Gastroesophageal sphincter (tissue), 4 donors: ENCODE measurements around the gene ARID1B. TPM values are rescaled to one million over a fixed set of nuclear protein-coding genes. Genes with fewer than 3 reads are reported as not detected.

ENCODE experiments used
- ATAC-seq: fragments of 150-250 bp; one replicate; pipeline ENCODE4 v1.9.1; 2016; ENCODE audit warnings: mild to moderate bottlenecking, moderate library complexity
- H3K27ac ChIP-seq, 4 donors: fragments of 200-600 bp; sonication (generic) in 3 of 4; 1 replicate in 3 of 4; 2 replicates in 1 of 4; pipeline ENCODE4 v1.5.1; 2016 to 2019
- H3K27me3 ChIP-seq: fragments of 200-600 bp; sonication (generic); one replicate; pipeline ENCODE4 v1.5.1; 2019
- H3K36me3 ChIP-seq, 2 donors: fragments of 200-600 bp; sonication (generic); one replicate each; pipeline ENCODE4 v1.5.1; 2019; ENCODE audit warnings: control low read depth in 1 of 2
- H3K4me1 ChIP-seq, 3 donors: fragments of 200-600 bp; sonication (generic); 1 replicate in 2 of 3; 2 replicates in 1 of 3; pipeline ENCODE4 v1.5.1; 2016 to 2019; ENCODE audit warnings: control low read depth in 2 of 3
- H3K4me3 ChIP-seq, 2 donors: fragments of 200-600 bp; sonication (generic); one replicate each; pipeline ENCODE4 v1.5.1; 2019; ENCODE audit warnings: mild to moderate bottlenecking in 1 of 2, moderate library complexity in 1 of 2
- H3K9me3 ChIP-seq, 3 donors: fragments of 200-600 bp; sonication (generic); one replicate each; pipeline ENCODE4 v1.5.1; 2017 to 2019; ENCODE audit warnings: control low read depth in 2 of 3
- EP300 ChIP-seq: sonication (generic); formaldehyde crosslinking; IDR thresholded peaks from one replicate; pipeline ENCODE4 v1.6.1; 2017; ENCODE audit warnings: antibody characterized with exemption, mild to moderate bottlenecking
- POLR2A ChIP-seq, 2 donors: fragments of 450-650 bp; IDR thresholded peaks; one replicate each; pipeline ENCODE4 v1.6.1; 2017; ENCODE audit warnings: antibody characterized with exemption in 2 of 2, mild to moderate bottlenecking in 2 of 2, moderate library complexity in 1 of 2
- POLR2AphosphoS5 ChIP-seq: sonication (generic); formaldehyde crosslinking; IDR thresholded peaks from one replicate; pipeline ENCODE4 v1.6.1; 2017; ENCODE audit warnings: antibody characterized with exemption
- WGBS, 2 donors: methylation state at CpG; one replicate each; pipeline ENCODE4 v1.1.5; 2018; ENCODE audit warnings: low coverage in 1 of 2; 5-methylcytosine and 5-hydroxymethylcytosine counted together
- total RNA-seq, 4 donors: library from RNA; depleted of rRNA; stranded (reverse); fragments of >200 nt; gene quantifications; one replicate each; pipeline ENCODE4 v1.1.0, GENCODE V29; 2016
- TF ChIP-seq, protein P1 (sequence below), 4 experiments: fragments of 200-600 bp in 2 of 4; fragments of 450-650 bp in 2 of 4; sonication (generic) in 1 of 4; IDR thresholded peaks; one replicate each; pipeline ENCODE4 v1.5.1; 2017 to 2019; ENCODE audit warnings: antibody characterized with exemption in 4 of 4, mild to moderate bottlenecking in 2 of 4, moderate library complexity in 2 of 4

Gene ARID1B
- total RNA-seq, 4 donors from 2014 or later = 40.0 to 106 (median 79.7) TPM

- WGBS, 2 donors = 88 to 99% methylated on average over 7 to 8 of the region's 10 CpGs
- H3K4me1 ChIP-seq = peaks cover 0 to 81% (median 18%) of the 10 kb centered on the region in 3 donors
- no peak overlapping the region for H3K4me3 ChIP-seq
- H3K36me3 ChIP-seq = peaks cover 0 to 5% of the 10 kb centered on the region in 2 donors
- no peak for ATAC-seq
- no peak overlapping the region for H3K27ac ChIP-seq
- H3K9me3 ChIP-seq = no peaks in the 10 kb centered on the region
- no peaks in the 10 kb centered on the region for H3K27me3 ChIP-seq
- TF ChIP-seq EP300 = no peak
- TF ChIP-seq, protein P1, sequence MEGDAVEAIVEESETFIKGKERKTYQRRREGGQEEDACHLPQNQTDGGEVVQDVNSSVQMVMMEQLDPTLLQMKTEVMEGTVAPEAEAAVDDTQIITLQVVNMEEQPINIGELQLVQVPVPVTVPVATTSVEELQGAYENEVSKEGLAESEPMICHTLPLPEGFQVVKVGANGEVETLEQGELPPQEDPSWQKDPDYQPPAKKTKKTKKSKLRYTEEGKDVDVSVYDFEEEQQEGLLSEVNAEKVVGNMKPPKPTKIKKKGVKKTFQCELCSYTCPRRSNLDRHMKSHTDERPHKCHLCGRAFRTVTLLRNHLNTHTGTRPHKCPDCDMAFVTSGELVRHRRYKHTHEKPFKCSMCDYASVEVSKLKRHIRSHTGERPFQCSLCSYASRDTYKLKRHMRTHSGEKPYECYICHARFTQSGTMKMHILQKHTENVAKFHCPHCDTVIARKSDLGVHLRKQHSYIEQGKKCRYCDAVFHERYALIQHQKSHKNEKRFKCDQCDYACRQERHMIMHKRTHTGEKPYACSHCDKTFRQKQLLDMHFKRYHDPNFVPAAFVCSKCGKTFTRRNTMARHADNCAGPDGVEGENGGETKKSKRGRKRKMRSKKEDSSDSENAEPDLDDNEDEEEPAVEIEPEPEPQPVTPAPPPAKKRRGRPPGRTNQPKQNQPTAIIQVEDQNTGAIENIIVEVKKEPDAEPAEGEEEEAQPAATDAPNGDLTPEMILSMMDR (IDR thresholded peaks at IDR 0.05) = no peak
- no peak for TF ChIP-seq POLR2AphosphoS5
- TF ChIP-seq POLR2A (IDR thresholded peaks at IDR 0.05) = no peak
These were observed 49.2 kb downstream of the ARID1B start for GRCh38 chr6:156826290-156826955.

DNA sequence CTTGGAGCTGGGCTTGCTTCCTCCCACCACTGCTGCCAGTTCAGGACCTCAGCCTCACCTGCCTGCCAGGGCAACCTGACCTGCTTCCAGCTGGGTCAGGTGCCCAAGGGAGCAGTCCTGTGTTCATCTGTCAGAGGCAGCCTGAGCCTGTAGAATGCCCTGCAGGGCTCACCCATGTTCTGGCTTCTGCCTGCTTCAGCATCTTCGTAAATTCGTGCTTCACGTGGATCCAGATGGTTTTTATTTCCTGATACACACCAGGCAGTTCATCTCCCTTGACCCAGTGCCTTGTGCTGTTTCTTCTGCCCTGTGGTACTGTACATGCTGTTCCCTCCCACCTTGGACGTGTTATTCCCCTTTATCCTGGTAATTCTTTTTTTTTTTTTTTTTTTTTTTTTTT lies 50.2 kb downstream of the ARID1B start:
- Histone ChIP-seq H3K27ac (peak overlapping the region in 2 of 4 donors; percentile 56 to 67), H3K27me3 (no peaks in the 10 kb centered on the region), H3K4me3 (no peak overlapping the region), H3K36me3 (peaks cover 0 to 5% of the 10 kb centered on the region in 2 donors), H3K9me3 (no peaks in the 10 kb centered on the region), H3K4me1 (peaks cover 4 to 82% (median 20%) of the 10 kb centered on the region in 3 donors)
- TF ChIP-seq, protein P1 (IDR thresholded peaks at IDR 0.05) = no peak
- TF ChIP-seq POLR2A (IDR thresholded peaks at IDR 0.05) = no peak
- TF ChIP-seq POLR2AphosphoS5 = peak; percentile 28
- TF ChIP-seq EP300 = no peak
- ATAC-seq = no peak
- WGBS, 2 donors = 42 to 44% methylated on average over 3 to 4 of the region's 4 CpGs

GRCh38 chr6:156828280-156828703 lies 51.1 kb downstream of the ARID1B start:
- WGBS, 2 donors = 16% methylated on average over 4 of the region's 5 CpGs; no CpG with 5 or more reads in 1 of the 2 donors
- ATAC-seq = peak; percentile 74
- H3K27me3 ChIP-seq = no peaks in the 10 kb centered on the region
- peaks cover 0 to 5% of the 10 kb centered on the region in 2 donors for H3K36me3 ChIP-seq
- no peaks in the 10 kb centered on the region for H3K9me3 ChIP-seq
- peak overlapping the region in 3 of 4 donors; percentile 56 to 67 (median 60) for H3K27ac ChIP-seq
- TF ChIP-seq EP300 = no peak
- TF ChIP-seq, protein P1 (IDR thresholded peaks at IDR 0.05) = no peak
- TF ChIP-seq POLR2AphosphoS5 = peak; percentile 33
- no peak for TF ChIP-seq POLR2A (IDR thresholded peaks at IDR 0.05)
- no peak overlapping the region for H3K4me3 ChIP-seq
- peaks cover 7 to 82% (median 22%) of the 10 kb centered on the region in 3 donors for H3K4me1 ChIP-seq

- 81 to 84% methylated on average over 7 to 9 of the region's 9 CpGs for WGBS, 2 donors
- no peak for ATAC-seq
- peaks cover 11 to 78% (median 22%) of the 10 kb centered on the region in 3 donors for H3K4me1 ChIP-seq
These were observed 52.9 kb downstream of the ARID1B start for GRCh38 chr6:156830126-156830525.

More at GRCh38 chr6:156830126-156830525, 52.9 kb downstream of the ARID1B start:
- Histone ChIP-seq H3K9me3 (no peaks in the 10 kb centered on the region), H3K27me3 (no peaks in the 10 kb centered on the region), H3K4me3 (no peak overlapping the region), H3K27ac (no peak overlapping the region), H3K36me3 (peaks cover 0 to 5% of the 10 kb centered on the region in 2 donors)
- no peak for TF ChIP-seq EP300
- no peak for TF ChIP-seq POLR2AphosphoS5
- TF ChIP-seq, protein P1 (IDR thresholded peaks at IDR 0.05) = no peak
